OCI-M1 (cell line): ENCODE data around the gene KCNH2.

Experiments
- DNase-seq: peaks from one replicate; lab custom pipeline; 2025; lab: John Stamatoyannopoulos, UW

KCNH2 gene

GRCh38 chr7:150994838-150995510, 16.9 kb upstream of the KCNH2 start:
- no peak for DNase-seq

GRCh38 chr7:150994141-150994837, 16.2 kb upstream of the KCNH2 start:
- peak; percentile 86 for DNase-seq

GRCh38 chr7:150993511-150993910, 15.4 kb upstream of the KCNH2 start:
- DNase-seq: no peak

GRCh38 chr7:150992833-150993302, 14.7 kb upstream of the KCNH2 start:
- peak; percentile 51 for DNase-seq

GRCh38 chr7:150992051-150992640, 14.0 kb upstream of the KCNH2 start:
- DNase-seq: no peak

GRCh38 chr7:150990416-150991186, 12.5 kb upstream of the KCNH2 start, which contains the start of gene NOS3:
Gene NOS3 (plus strand): TSS chr7:150991017. CDS start chr7:150993804, 2,787 bp downstream.
- no peak for DNase-seq

- DNase-seq: no peak
Measured at GRCh38 chr7:150989456-150989855, 11.3 kb upstream of the KCNH2 start.

- peak; percentile 60 for DNase-seq
Measured at GRCh38 chr7:150988230-150989226, 10.4 kb upstream of the KCNH2 start.

GRCh38 chr7:150986556-150986955, 8.4 kb upstream of the KCNH2 start:
- no peak for DNase-seq

GRCh38 chr7:150986099-150986512, 8.0 kb upstream of the KCNH2 start:
- DNase-seq: peak; percentile 67

- peak; percentile 46 for DNase-seq
Measured at GRCh38 chr7:150983893-150984368, 5.8 kb upstream of the KCNH2 start.

GRCh38 chr7:150982351-150982750, 4.2 kb upstream of the KCNH2 start:
- no peak for DNase-seq

- no peak for DNase-seq
Measured at GRCh38 chr7:150981644-150982043, 3.5 kb upstream of the KCNH2 start.

- DNase-seq: no peak
Measured at GRCh38 chr7:150980663-150981062, 2.5 kb upstream of the KCNH2 start.

- DNase-seq: no peak
Measured at GRCh38 chr7:150979713-150980390, 1.7 kb upstream of the KCNH2 start.

- DNase-seq: peak; percentile 2
Measured at GRCh38 chr7:150977382-150978125, 567 bp downstream of the KCNH2 start.

- DNase-seq: no peak
Measured at GRCh38 chr7:150976529-150977381, 1.4 kb downstream of the KCNH2 start.

- no peak for DNase-seq
Measured at GRCh38 chr7:150975536-150976319, 2.4 kb downstream of the KCNH2 start.
